Measurements from ENCODE around the gene CHAD.

Gene CHAD

DNA sequence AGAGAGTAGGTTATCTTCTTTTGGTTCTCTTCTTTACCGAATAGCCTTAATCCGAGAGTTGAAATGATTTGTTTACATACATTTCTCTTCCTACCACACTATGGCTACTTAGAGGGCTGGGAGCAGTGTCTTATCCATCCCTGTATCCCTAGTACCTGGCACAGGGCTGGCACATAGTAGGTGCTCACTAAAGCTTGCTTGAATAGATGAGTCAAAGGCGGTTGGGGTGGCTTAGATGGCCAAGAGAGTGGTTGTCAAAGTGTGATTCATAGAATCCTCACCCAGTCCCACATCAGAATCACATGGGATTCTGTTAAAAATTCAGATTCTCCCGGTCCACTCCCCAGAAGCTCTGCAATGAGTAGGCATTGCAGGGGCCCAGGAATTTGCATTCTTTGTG, 11.1 kb downstream of the CHAD start (continued):
- TF ChIP-seq TCF4 (CRISPR knock-in tag; IDR thresholded peaks at IDR 0.05; ENCODE audit: borderline replicate concordance) (no peak), ZNF565 (CRISPR knock-in tag; conservative IDR thresholded peaks at IDR 0.05; ENCODE audit: low read depth) (no peak)

GRCh38 chr17:50453901-50454300, 14.8 kb downstream of the CHAD start:
- TF ChIP-seq ESRRG (CRISPR knock-in tag; IDR thresholded peaks at IDR 0.05) = no peak
- TF ChIP-seq ZNF565 (CRISPR knock-in tag; conservative IDR thresholded peaks at IDR 0.05; ENCODE audit: low read depth) = no peak
- no peak for TF ChIP-seq RARB (CRISPR knock-in tag; IDR thresholded peaks at IDR 0.05)
- TF ChIP-seq TOX (CRISPR knock-in tag; IDR thresholded peaks at IDR 0.05; ENCODE audit: borderline replicate concordance) = no peak
- TF ChIP-seq BACH2 (CRISPR knock-in tag; IDR thresholded peaks at IDR 0.05; ENCODE audit: borderline replicate concordance) = no peak
- TF ChIP-seq SNAI2 (CRISPR knock-in tag; IDR thresholded peaks at IDR 0.05) = no peak
- no peak for TF ChIP-seq ZNF8 (CRISPR knock-in tag; IDR thresholded peaks at IDR 0.05)
- TF ChIP-seq, protein P1, sequence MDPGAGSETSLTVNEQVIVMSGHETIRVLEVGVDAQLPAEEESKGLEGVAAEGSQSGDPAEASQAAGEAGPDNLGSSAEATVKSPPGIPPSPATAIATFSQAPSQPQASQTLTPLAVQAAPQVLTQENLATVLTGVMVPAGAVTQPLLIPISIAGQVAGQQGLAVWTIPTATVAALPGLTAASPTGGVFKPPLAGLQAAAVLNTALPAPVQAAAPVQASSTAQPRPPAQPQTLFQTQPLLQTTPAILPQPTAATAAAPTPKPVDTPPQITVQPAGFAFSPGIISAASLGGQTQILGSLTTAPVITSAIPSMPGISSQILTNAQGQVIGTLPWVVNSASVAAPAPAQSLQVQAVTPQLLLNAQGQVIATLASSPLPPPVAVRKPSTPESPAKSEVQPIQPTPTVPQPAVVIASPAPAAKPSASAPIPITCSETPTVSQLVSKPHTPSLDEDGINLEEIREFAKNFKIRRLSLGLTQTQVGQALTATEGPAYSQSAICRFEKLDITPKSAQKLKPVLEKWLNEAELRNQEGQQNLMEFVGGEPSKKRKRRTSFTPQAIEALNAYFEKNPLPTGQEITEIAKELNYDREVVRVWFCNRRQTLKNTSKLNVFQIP (CRISPR knock-in tag; IDR thresholded peaks at IDR 0.05; ENCODE audit: borderline replicate concordance, low read depth) = no peak
- TF ChIP-seq ARNTL (CRISPR knock-in tag; IDR thresholded peaks at IDR 0.05; ENCODE audit: borderline replicate concordance, low read depth) = no peak
- TF ChIP-seq ZC3H10 (CRISPR knock-in tag; IDR thresholded peaks at IDR 0.05) = no peak
- no peak for TF ChIP-seq TCF4 (CRISPR knock-in tag; IDR thresholded peaks at IDR 0.05; ENCODE audit: borderline replicate concordance)
- TF ChIP-seq, protein P2, sequence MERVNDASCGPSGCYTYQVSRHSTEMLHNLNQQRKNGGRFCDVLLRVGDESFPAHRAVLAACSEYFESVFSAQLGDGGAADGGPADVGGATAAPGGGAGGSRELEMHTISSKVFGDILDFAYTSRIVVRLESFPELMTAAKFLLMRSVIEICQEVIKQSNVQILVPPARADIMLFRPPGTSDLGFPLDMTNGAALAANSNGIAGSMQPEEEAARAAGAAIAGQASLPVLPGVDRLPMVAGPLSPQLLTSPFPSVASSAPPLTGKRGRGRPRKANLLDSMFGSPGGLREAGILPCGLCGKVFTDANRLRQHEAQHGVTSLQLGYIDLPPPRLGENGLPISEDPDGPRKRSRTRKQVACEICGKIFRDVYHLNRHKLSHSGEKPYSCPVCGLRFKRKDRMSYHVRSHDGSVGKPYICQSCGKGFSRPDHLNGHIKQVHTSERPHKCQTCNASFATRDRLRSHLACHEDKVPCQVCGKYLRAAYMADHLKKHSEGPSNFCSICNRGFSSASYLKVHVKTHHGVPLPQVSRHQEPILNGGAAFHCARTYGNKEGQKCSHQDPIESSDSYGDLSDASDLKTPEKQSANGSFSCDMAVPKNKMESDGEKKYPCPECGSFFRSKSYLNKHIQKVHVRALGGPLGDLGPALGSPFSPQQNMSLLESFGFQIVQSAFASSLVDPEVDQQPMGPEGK (CRISPR knock-in tag; IDR thresholded peaks at IDR 0.05; ENCODE audit: borderline replicate concordance) = no peak
- no peak for TF ChIP-seq ZFP3 (CRISPR knock-in tag; IDR thresholded peaks at IDR 0.05)
- TF ChIP-seq OSR1 (CRISPR knock-in tag; IDR thresholded peaks at IDR 0.05) = no peak
- TF ChIP-seq, protein P3, sequence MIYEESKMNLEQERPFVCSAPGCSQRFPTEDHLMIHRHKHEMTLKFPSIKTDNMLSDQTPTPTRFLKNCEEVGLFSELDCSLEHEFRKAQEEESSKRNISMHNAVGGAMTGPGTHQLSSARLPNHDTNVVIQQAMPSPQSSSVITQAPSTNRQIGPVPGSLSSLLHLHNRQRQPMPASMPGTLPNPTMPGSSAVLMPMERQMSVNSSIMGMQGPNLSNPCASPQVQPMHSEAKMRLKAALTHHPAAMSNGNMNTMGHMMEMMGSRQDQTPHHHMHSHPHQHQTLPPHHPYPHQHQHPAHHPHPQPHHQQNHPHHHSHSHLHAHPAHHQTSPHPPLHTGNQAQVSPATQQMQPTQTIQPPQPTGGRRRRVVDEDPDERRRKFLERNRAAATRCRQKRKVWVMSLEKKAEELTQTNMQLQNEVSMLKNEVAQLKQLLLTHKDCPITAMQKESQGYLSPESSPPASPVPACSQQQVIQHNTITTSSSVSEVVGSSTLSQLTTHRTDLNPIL (CRISPR knock-in tag; IDR thresholded peaks at IDR 0.05; ENCODE audit: low read depth) = no peak
- no peak for TF ChIP-seq PPARA (CRISPR knock-in tag; IDR thresholded peaks at IDR 0.05; ENCODE audit: borderline replicate concordance)
- no peak for TF ChIP-seq CSDC2 (CRISPR knock-in tag; IDR thresholded peaks at IDR 0.05)
- TF ChIP-seq TSHZ2 (CRISPR knock-in tag; IDR thresholded peaks at IDR 0.05) = no peak
- TF ChIP-seq ISL1 (CRISPR knock-in tag; IDR thresholded peaks at IDR 0.05) = no peak
- no peak for TF ChIP-seq ZFP30 (CRISPR knock-in tag; IDR thresholded peaks at IDR 0.05)
- ATAC-seq = no peak

DNA sequence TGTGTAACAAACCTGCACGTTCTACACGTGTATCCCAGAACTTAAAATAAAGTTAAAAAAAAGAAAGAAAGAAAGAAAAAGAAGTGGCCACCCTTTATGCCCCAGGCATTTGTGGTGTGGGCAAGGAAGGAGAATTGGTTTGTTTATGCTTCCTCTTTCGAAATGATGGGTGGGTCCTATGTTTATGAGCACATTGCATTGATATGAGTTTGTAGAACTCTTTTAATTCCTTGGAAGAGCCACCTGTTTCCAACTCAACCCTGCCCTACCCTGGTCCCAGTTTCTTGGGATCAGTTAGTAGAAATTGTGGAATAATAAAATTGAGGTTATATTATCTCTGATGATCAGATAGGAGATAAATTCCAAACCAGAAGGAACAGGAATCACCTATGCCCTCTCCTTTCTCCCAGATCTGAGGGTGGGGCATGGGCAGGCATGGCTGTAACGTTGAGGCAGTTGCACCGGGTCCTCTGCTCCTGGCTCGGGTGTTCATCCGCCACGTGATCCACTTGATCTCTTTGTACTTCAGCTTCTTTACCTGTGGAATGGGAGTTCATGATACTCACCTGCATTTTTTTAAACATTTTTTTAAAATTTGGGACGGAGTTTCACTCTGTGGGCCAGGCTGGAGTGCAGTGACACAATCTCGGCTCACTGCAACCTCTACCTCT, 15.9 kb downstream of the CHAD start:
- TF ChIP-seq RARB (CRISPR knock-in tag; IDR thresholded peaks at IDR 0.05) = no peak
- TF ChIP-seq BACH2 (CRISPR knock-in tag; IDR thresholded peaks at IDR 0.05; ENCODE audit: borderline replicate concordance) = no peak
- TF ChIP-seq OSR1 (CRISPR knock-in tag; IDR thresholded peaks at IDR 0.05) = no peak
- no peak for TF ChIP-seq SNAI2 (CRISPR knock-in tag; IDR thresholded peaks at IDR 0.05)
- no peak for ATAC-seq

DNA sequence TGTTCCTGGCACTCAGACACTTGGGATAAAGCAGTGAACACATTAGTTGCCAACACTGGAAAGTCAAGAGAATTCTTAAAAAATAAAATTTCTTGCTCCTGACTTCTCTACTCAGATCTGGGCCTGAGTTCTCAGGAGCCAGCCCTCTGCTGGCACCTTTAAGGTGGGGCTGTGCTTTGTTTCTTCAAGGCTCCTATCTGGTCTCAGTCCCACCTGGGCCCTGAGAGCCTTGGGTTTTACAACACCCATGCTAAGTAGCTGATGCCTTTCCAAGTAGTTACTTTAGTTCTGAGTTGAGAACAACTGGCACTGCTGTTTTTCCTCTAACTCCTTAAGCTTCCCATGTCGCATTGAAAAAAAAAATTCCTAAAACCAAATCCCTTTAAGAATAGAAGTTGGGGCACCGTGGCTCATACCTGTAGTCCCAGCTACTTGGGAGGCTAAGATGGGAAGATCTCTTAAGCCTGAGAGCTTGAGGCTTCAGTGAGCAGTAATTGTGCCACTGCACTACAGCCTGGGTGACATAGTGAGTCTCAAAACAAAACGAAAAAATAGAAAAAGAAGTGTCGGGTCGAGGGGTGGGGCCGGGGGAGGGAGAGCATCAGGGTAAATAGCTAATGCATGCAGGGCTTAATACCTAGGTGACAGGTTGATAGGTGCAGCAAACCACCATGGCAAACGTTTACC, 16.6 kb downstream of the CHAD start:
- no peak for TF ChIP-seq RARB (CRISPR knock-in tag; IDR thresholded peaks at IDR 0.05)
- no peak for ATAC-seq

All from SK-N-SH treated with all-trans-retinoic acid at 6 μM for 48 hours (cell line).